Uterus (tissue), 4 donors: ENCODE measurements around the gene SLC22A1. TPM values are rescaled to one million over a fixed set of nuclear protein-coding genes. Genes with fewer than 3 reads are reported as not detected.

Source experiments
- DNase-seq, 2 donors: peaks; one replicate each; pipeline ENCODE4 v3.0.0-alpha.2; 2019 to 2020
- H3K27ac ChIP-seq, 2 donors: fragments of 200-600 bp; sonication (generic); 1 replicate in 1 of 2; 2 replicates in 1 of 2; pipeline ENCODE4 v1.5.1; 2016 to 2018
- H3K27me3 ChIP-seq, 2 donors: fragments of 200-600 bp; sonication (generic); one replicate each; pipeline ENCODE4 v1.5.1; 2018 to 2019; ENCODE audit warnings: control low read depth in 1 of 2
- H3K36me3 ChIP-seq, 2 donors: fragments of 200-600 bp; sonication (generic); one replicate each; pipeline ENCODE4 v1.5.1; 2019; ENCODE audit warnings: control low read depth in 1 of 2
- H3K4me1 ChIP-seq, 2 donors: fragments of 200-600 bp; sonication (generic); one replicate each; pipeline ENCODE4 v1.5.1; 2018 to 2019; ENCODE audit warnings: control low read depth in 1 of 2
- H3K4me3 ChIP-seq, 2 donors: fragments of 200-600 bp; sonication (generic); 1 replicate in 1 of 2; 2 replicates in 1 of 2; pipeline ENCODE4 v1.5.1; 2018 to 2019; ENCODE audit warnings: mild to moderate bottlenecking in 1 of 2
- H3K9me3 ChIP-seq, 2 donors: fragments of 200-600 bp; sonication (generic); one replicate each; pipeline ENCODE4 v1.5.1; 2019; ENCODE audit warnings: control low read depth in 1 of 2
- POLR2A ChIP-seq, 2 donors: fragments of 450-650 bp; IDR thresholded peaks; one replicate each; pipeline ENCODE4 v1.6.1; 2016; ENCODE audit warnings: antibody characterized with exemption in 2 of 2, mild to moderate bottlenecking in 1 of 2, moderate library complexity in 1 of 2
- intact Hi-C: fragments of 100-400 bp; cut with DNase I; formaldehyde crosslinking; loops from one replicate; pipeline ENCODE4 v1.15.1; 2023; ENCODE audit warnings: low total_unique reads
- small RNA-seq: library from RNA; depleted of rRNA; stranded (forward); fragments of <200 nt; gene quantifications from one replicate; pipeline ENCODE3, GENCODE V24; 2016
- total RNA-seq, 4 donors: library from RNA; depleted of rRNA in 3 of 4; stranded (reverse); fragments of >200 nt in 3 of 4; gene quantifications; one replicate each; pipeline versions ENCODE4 v1.1.0 to v1.2.4, GENCODE V29; 2014 to 2023
- TF ChIP-seq, protein P1 (sequence below), 4 experiments: fragments of 200-600 bp in 2 of 4; fragments of 450-650 bp in 2 of 4; sonication (generic) in 2 of 4; IDR thresholded peaks; one replicate each; pipeline ENCODE4 v1.5.1; 2016 to 2019; ENCODE audit warnings: antibody characterized with exemption in 4 of 4, mild to moderate bottlenecking in 2 of 4, moderate library complexity in 1 of 4
- donor health status: DM: yes; HTN: yes; CAD: no.

Gene SLC22A1
- total RNA-seq, 4 donors from 2014 or later = 0.35 to 5.4 TPM; not detected in 2

DNA sequence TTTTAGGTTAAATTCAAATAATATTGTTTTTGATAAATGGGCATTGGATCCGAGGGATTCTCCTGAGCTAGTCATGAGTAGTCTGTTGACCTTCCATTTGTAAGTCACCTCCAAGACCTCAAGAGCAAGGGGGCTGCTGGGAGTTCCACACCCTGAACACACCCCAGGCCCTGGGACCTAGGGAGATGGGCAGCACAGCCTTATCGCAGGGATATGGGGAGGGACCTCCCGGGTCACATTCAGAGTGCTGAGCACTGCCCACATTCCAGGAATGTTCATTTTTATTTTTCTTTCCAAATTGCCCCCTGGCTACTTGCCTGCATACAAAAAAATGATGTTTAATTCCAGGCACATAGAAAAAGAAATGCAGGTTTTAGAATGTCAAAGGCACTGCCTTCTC is 81.5 kb downstream of the SLC22A1 start:
- no peaks in the 10 kb centered on the region for H3K9me3 ChIP-seq
- H3K4me1 ChIP-seq = no peaks in the 10 kb centered on the region
- no peak overlapping the region for H3K27ac ChIP-seq
- H3K27me3 ChIP-seq = no peaks in the 10 kb centered on the region
- no peak overlapping the region for H3K4me3 ChIP-seq
- DNase-seq = no peak
- intact Hi-C loops = no loop called here
- no peaks in the 10 kb centered on the region for H3K36me3 ChIP-seq
- no peak for TF ChIP-seq POLR2A (IDR thresholded peaks at IDR 0.05)
- TF ChIP-seq, protein P1, sequence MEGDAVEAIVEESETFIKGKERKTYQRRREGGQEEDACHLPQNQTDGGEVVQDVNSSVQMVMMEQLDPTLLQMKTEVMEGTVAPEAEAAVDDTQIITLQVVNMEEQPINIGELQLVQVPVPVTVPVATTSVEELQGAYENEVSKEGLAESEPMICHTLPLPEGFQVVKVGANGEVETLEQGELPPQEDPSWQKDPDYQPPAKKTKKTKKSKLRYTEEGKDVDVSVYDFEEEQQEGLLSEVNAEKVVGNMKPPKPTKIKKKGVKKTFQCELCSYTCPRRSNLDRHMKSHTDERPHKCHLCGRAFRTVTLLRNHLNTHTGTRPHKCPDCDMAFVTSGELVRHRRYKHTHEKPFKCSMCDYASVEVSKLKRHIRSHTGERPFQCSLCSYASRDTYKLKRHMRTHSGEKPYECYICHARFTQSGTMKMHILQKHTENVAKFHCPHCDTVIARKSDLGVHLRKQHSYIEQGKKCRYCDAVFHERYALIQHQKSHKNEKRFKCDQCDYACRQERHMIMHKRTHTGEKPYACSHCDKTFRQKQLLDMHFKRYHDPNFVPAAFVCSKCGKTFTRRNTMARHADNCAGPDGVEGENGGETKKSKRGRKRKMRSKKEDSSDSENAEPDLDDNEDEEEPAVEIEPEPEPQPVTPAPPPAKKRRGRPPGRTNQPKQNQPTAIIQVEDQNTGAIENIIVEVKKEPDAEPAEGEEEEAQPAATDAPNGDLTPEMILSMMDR (IDR thresholded peaks at IDR 0.05) = no peak

DNA sequence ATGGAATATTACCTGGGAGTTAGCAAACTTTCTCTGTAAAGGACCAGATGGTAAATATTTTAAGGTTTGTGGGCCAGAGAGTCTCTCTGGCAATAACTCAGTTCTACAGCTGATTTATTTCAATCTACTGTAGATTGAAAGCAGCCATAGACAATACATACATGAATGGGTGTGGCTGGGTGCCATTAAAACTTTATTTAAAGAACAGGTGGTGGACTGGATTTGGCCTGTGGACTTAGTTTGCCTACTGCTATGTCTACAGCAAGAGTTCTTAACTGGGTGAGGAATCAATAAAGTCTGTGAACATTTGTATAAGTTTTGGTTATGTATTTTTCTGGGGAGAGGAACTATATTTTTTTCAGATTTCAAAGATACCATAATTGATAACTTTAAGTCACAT is 81.9 kb downstream of the SLC22A1 start:
- Histone ChIP-seq H3K9me3 (no peaks in the 10 kb centered on the region), H3K27ac (no peak overlapping the region), H3K27me3 (no peaks in the 10 kb centered on the region), H3K4me3 (no peak overlapping the region), H3K36me3 (no peaks in the 10 kb centered on the region), H3K4me1 (no peaks in the 10 kb centered on the region)
- intact Hi-C loops = no loop called here
- no peak for DNase-seq
- TF ChIP-seq POLR2A (IDR thresholded peaks at IDR 0.05) = no peak
- TF ChIP-seq, protein P1 (IDR thresholded peaks at IDR 0.05) = no peak

DNA sequence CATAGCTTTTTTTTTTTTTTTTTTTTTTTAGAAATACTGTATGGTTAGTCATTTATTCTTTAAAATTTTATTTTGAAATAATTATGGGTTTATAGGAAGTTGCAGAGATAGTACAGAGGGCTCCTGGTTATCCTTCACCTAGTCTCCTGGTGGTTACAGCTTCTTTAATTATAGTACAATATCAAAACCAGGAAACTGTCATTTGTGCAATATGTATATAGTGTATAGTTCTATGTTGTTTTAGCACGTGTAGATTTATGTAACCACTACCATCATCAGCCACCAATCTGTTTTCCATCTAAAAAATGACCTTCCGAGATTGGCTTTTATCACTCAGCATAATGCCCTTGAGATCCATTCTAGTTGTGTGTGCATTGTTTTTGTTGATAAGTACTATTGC is 82.3 kb downstream of the SLC22A1 start:
- Histone ChIP-seq H3K36me3 (no peaks in the 10 kb centered on the region), H3K9me3 (no peaks in the 10 kb centered on the region), H3K27me3 (no peaks in the 10 kb centered on the region), H3K27ac (no peak overlapping the region), H3K4me1 (no peaks in the 10 kb centered on the region), H3K4me3 (no peak overlapping the region)
- intact Hi-C loops = no loop called here
- TF ChIP-seq, protein P1 (IDR thresholded peaks at IDR 0.05) = no peak
- no peak for TF ChIP-seq POLR2A (IDR thresholded peaks at IDR 0.05)
- DNase-seq = no peak

DNA sequence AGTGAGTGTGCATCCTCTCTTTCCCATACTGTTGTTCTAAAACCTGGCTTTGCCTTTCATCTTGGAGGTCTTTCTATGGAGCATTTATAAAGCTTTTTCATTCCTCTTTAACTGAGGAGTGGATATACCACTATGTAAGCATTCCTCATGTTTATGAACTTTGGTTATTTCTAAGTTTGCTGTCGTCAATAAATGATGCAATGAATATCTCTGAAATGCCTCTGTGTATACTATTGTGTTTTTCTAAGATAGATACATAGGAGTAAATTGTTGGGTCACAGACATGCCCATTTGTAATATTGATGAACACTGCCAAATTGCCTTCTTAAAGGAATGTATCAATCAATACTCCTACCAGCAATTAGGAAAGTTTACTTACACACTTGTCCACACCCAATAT is 83.1 kb downstream of the SLC22A1 start:
- TF ChIP-seq, protein P1 (IDR thresholded peaks at IDR 0.05) = no peak
- no peak for TF ChIP-seq POLR2A (IDR thresholded peaks at IDR 0.05)
- no peak for DNase-seq
- no peaks in the 10 kb centered on the region for H3K36me3 ChIP-seq
- no peaks in the 10 kb centered on the region for H3K9me3 ChIP-seq
- H3K27ac ChIP-seq = no peak overlapping the region
- intact Hi-C loops = no loop called here
- no peak overlapping the region for H3K4me3 ChIP-seq
- H3K4me1 ChIP-seq = no peaks in the 10 kb centered on the region
- H3K27me3 ChIP-seq = no peaks in the 10 kb centered on the region

- no peaks in the 10 kb centered on the region for H3K36me3 ChIP-seq
- no peak overlapping the region for H3K27ac ChIP-seq
- DNase-seq = no peak
- intact Hi-C loops = no loop called here
- H3K4me3 ChIP-seq = no peak overlapping the region
- H3K9me3 ChIP-seq = no peaks in the 10 kb centered on the region
- H3K27me3 ChIP-seq = no peaks in the 10 kb centered on the region
- TF ChIP-seq POLR2A (IDR thresholded peaks at IDR 0.05) = no peak
- TF ChIP-seq, protein P1 (IDR thresholded peaks at IDR 0.05) = no peak
- no peaks in the 10 kb centered on the region for H3K4me1 ChIP-seq
Observed at GRCh38 chr6:160207618-160208017, 86.0 kb downstream of the SLC22A1 start.

Small RNA genes within 50 kb of the gene (small RNA-seq; reads per million reads assigned to genes)
- gene AL645733.1 = not detected

Other genes with a start within 250 kb of the SLC22A1 start
- gene MAS1, start 230.8 kb upstream of the SLC22A1 start, total RNA-seq = under 1 TPM; under 0.01 to 0.58 (median 0.43) TPM
- 10 to 100 TPM; 36.5 to 91.7 (median 61.7) TPM for gene IGF2R, start 152.7 kb upstream of the SLC22A1 start, total RNA-seq
- under 1 TPM in 1 of 4 donors, not detected in 3; 0.21 TPM for gene SLC22A2, start 137.0 kb downstream of the SLC22A1 start, total RNA-seq
- 10 to 100 TPM; 16.1 to 39.2 (median 28.1) TPM for gene SLC22A3, start 226.6 kb downstream of the SLC22A1 start, total RNA-seq